CD14-positive monocyte (primary cell): ENCODE data around the gene TMEM247. TPM values are rescaled to one million over a fixed set of nuclear protein-coding genes. Genes with fewer than 3 reads are reported as not detected.

Experiments
- DNase-seq, 3 donors: peaks; one replicate each; pipeline ENCODE4 v3.0.0-alpha.2; 2011 to 2022
- H2AFZ ChIP-seq: 2 replicates; pipeline ENCODE4 v1.6.0; 2012; ENCODE audit warnings: mild to moderate bottlenecking, low read depth, low read length, inconsistent platforms; ENCODE audit not compliant: insufficient read depth, poor library complexity, severe bottlenecking
- H3K27ac ChIP-seq, 2 donors: 1 replicate in 1 of 2; 2 replicates in 1 of 2; pipeline ENCODE4 v1.5.1; 2012 to 2013; ENCODE audit warnings: low read length in 2 of 2, control low read depth in 1 of 2, inconsistent platforms in 1 of 2, low read depth in 1 of 2, mild to moderate bottlenecking in 1 of 2
- H3K27me3 ChIP-seq, 2 donors: one replicate each; pipeline versions ENCODE4 v1.6.0 to v1.6.1; 2011 to 2013; ENCODE audit warnings: low read length in 2 of 2; ENCODE audit not compliant: control insufficient read depth in 2 of 2, insufficient read depth in 2 of 2
- H3K36me3 ChIP-seq, 2 donors: replicated peaks in 1 of 2; 1 replicate in 1 of 2; 2 replicates in 1 of 2; pipeline versions ENCODE4 v1.5.1 to v1.6.1; 2012 to 2013; ENCODE audit warnings: low read length in 2 of 2, control low read depth in 1 of 2, inconsistent platforms in 1 of 2, mild to moderate bottlenecking in 1 of 2; ENCODE audit not compliant: insufficient read depth in 2 of 2, control insufficient read depth in 1 of 2
- H3K4me1 ChIP-seq, 2 donors: 1 replicate in 1 of 2; 2 replicates in 1 of 2; pipeline versions ENCODE4 v1.5.1 to v1.6.1; 2012 to 2013; ENCODE audit warnings: low read length in 2 of 2, control low read depth in 1 of 2, inconsistent platforms in 1 of 2, mild to moderate bottlenecking in 1 of 2, moderate library complexity in 1 of 2; ENCODE audit not compliant: insufficient read depth in 2 of 2, control insufficient read depth in 1 of 2
- H3K4me2 ChIP-seq: replicated peaks from 2 replicates; pipeline ENCODE3; 2012; ENCODE audit warnings: low read length, moderate library complexity, mild to moderate bottlenecking; ENCODE audit not compliant: poor library complexity, severe bottlenecking; ENCODE audit errors: extremely low read depth
- H3K4me3 ChIP-seq, 3 experiments: fragments of 200-600 bp in 1 of 3; sonication (generic) in 1 of 3; replicated peaks in 1 of 3; 1 replicate in 2 of 3; 2 replicates in 1 of 3; pipeline ENCODE4 v1.5.1; 2011 to 2013; ENCODE audit warnings: low read length in 3 of 3, mild to moderate bottlenecking in 3 of 3, control low read depth in 2 of 3, low read depth in 2 of 3, inconsistent platforms in 1 of 3, moderate library complexity in 1 of 3
- H3K79me2 ChIP-seq: 2 replicates; pipeline ENCODE4 v1.6.0; 2012; ENCODE audit warnings: mild to moderate bottlenecking, control low read depth, inconsistent platforms, low read length, moderate library complexity; ENCODE audit not compliant: insufficient read depth
- H3K9ac ChIP-seq: 2 replicates; pipeline ENCODE4 v1.6.0; 2017; ENCODE audit warnings: low read length, mild to moderate bottlenecking; ENCODE audit not compliant: insufficient read depth, poor library complexity, severe bottlenecking
- H3K9me3 ChIP-seq, 2 donors: replicated peaks in 1 of 2; 1 replicate in 1 of 2; 2 replicates in 1 of 2; pipeline versions ENCODE4 v1.5.1 to v1.6.1; 2012 to 2013; ENCODE audit warnings: low read length in 2 of 2, control low read depth in 1 of 2; ENCODE audit not compliant: control insufficient read depth in 1 of 2, insufficient read depth in 1 of 2
- H4K20me1 ChIP-seq: 2 replicates; pipeline ENCODE4 v1.6.0; 2012; ENCODE audit warnings: mild to moderate bottlenecking, low read length, control low read depth, moderate library complexity; ENCODE audit not compliant: insufficient read depth
- H3K27ac Mint-ChIP-seq, 7 donors: one replicate each; pipeline ENCODE4 v1.8.0; 2020; ENCODE audit warnings: mild to moderate bottlenecking in 7 of 7, mixed read lengths in 7 of 7, moderate library complexity in 6 of 7, inconsistent platforms in 2 of 7
- H3K27me3 Mint-ChIP-seq, 3 donors: one replicate each; pipeline ENCODE4 v1.8.0; 2021 to 2022; ENCODE audit warnings: low read depth in 3 of 3, mild to moderate bottlenecking in 3 of 3, mixed read lengths in 3 of 3, moderate library complexity in 3 of 3, inconsistent platforms in 1 of 3
- H3K36me3 Mint-ChIP-seq, 2 donors: one replicate each; pipeline ENCODE4 v1.8.0; 2020; ENCODE audit warnings: mixed read lengths in 2 of 2, inconsistent platforms in 1 of 2, mild to moderate bottlenecking in 1 of 2
- H3K4me1 Mint-ChIP-seq: one replicate; pipeline ENCODE4 v1.8.0; 2020; ENCODE audit warnings: mild to moderate bottlenecking, mixed read lengths
- H3K4me3 Mint-ChIP-seq, 2 donors: one replicate each; pipeline ENCODE4 v1.8.0; 2020; ENCODE audit warnings: mild to moderate bottlenecking in 2 of 2, mixed read lengths in 2 of 2, moderate library complexity in 1 of 2
- H3K9me3 Mint-ChIP-seq, 7 donors: one replicate each; pipeline ENCODE4 v1.8.0; 2020 to 2022; ENCODE audit warnings: mixed read lengths in 7 of 7, mild to moderate bottlenecking in 6 of 7, moderate library complexity in 6 of 7, inconsistent platforms in 2 of 7
- CTCF ChIP-seq: fragments of 200-600 bp; IDR thresholded peaks from one replicate; pipeline ENCODE4 v1.8.0; 2022; ENCODE audit warnings: antibody characterized with exemption, mild to moderate bottlenecking
- WGBS: methylation state at CpG from one replicate; pipeline ENCODE4 v1.1.5; 2013; ENCODE audit warnings: missing lambda C conversion rate; ENCODE audit not compliant: insufficient coverage; 5-methylcytosine and 5-hydroxymethylcytosine counted together
- intact Hi-C, 2 donors: fragments of 100-400 bp; cut with micrococcal nuclease; formaldehyde crosslinking; loops; one replicate each; pipeline versions ENCODE4 v1.15.0 to v1.15.1; 2023
- polyA plus RNA-seq, 3 donors: library from polyadenylated mRNA; depleted of rRNA in 1 of 3; unstranded in 2 of 3; stranded (reverse) in 1 of 3; fragments of 300-500 nt in 2 of 3; fragments of >200 nt in 1 of 3; fragmentation: Illumina TruSeq in 2 of 3; gene quantifications; 1 replicate in 2 of 3; 2 replicates in 1 of 3; pipeline ENCODE4 v1.2.3, GENCODE V29; 2012 to 2021

Gene TMEM247
- polyA plus RNA-seq, 3 donors = not detected

DNA sequence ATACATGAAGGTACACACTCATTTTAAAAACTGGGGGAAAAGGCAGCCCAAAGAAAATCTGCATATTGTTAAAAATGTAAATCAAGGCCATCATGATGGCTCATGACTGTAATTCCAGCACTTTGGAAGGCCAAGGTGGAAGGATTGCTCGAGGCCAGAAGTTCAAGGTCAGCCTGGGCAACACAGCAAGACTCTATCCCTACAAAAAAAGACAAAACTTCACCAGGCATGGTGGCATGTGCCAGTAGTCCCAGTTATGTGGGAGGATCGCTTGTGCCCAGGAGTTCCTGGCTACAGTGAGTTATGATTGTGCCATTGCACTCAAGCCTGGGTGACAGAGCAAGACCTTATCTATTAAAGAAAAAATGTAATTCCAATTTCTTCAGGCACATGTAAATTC is 34.6 kb upstream of the TMEM247 start:
- Mint-ChIP-seq H3K4me3 (no peak overlapping the region), H3K4me1 (no peaks in the 10 kb centered on the region), H3K27ac (no peak overlapping the region), H3K27me3 (peaks cover 0 to 1% (median 0%) of the 10 kb centered on the region in 3 donors), H3K36me3 (no peaks in the 10 kb centered on the region), H3K9me3 (peaks cover 4 to 16% (median 12%) of the 10 kb centered on the region in 7 donors)
- H3K4me2 ChIP-seq = no peak overlapping the region
- no peaks in the 10 kb centered on the region for H3K79me2 ChIP-seq
- H3K27me3 ChIP-seq = no peaks in the 10 kb centered on the region
- H3K4me3 ChIP-seq = no peak overlapping the region
- H3K9me3 ChIP-seq = peaks cover 0 to 3% of the 10 kb centered on the region in 2 donors
- DNase-seq = no peak
- H3K4me1 ChIP-seq = no peaks in the 10 kb centered on the region
- H3K36me3 ChIP-seq = no peaks in the 10 kb centered on the region
- H4K20me1 ChIP-seq = no peaks in the 10 kb centered on the region
- no peak overlapping the region for H3K9ac ChIP-seq
- H3K27ac ChIP-seq = no peak overlapping the region
- TF ChIP-seq CTCF = no peak
- intact Hi-C loops = no loop called here
- no peak overlapping the region for H2AFZ ChIP-seq
- WGBS = no CpG with 5 or more reads among the region's 2 CpGs

- H3K27me3 ChIP-seq = no peaks in the 10 kb centered on the region
- no peak for TF ChIP-seq CTCF
- H3K9me3 Mint-ChIP-seq = peaks cover 4 to 16% (median 12%) of the 10 kb centered on the region in 7 donors
Measured at GRCh38 chr2:46445556-46445955, 33.8 kb upstream of the TMEM247 start.

More at GRCh38 chr2:46445556-46445955, 33.8 kb upstream of the TMEM247 start:
- Mint-ChIP-seq H3K4me3 (no peak overlapping the region), H3K4me1 (no peaks in the 10 kb centered on the region), H3K27ac (no peak overlapping the region), H3K27me3 (peaks cover 0 to 1% (median 0%) of the 10 kb centered on the region in 3 donors), H3K36me3 (no peaks in the 10 kb centered on the region)
- DNase-seq = no peak
- no peaks in the 10 kb centered on the region for H4K20me1 ChIP-seq
- H3K4me1 ChIP-seq = no peaks in the 10 kb centered on the region
- no peaks in the 10 kb centered on the region for H3K36me3 ChIP-seq
- H3K9me3 ChIP-seq = peaks cover 0 to 3% of the 10 kb centered on the region in 2 donors
- H3K9ac ChIP-seq = no peak overlapping the region
- no peak overlapping the region for H3K4me3 ChIP-seq
- no peaks in the 10 kb centered on the region for H3K79me2 ChIP-seq
- intact Hi-C loops = no loop called here
- no peak overlapping the region for H2AFZ ChIP-seq
- H3K27ac ChIP-seq = no peak overlapping the region
- H3K4me2 ChIP-seq = no peak overlapping the region
